ENCODE measurements around the gene CD209.

CD209 gene

GRCh38 chr19:7729211-7729610 is 18.1 kb downstream of the CD209 start:
- TF ChIP-seq REST (IDR thresholded peaks at IDR 0.05; ENCODE audit: low read depth) (no peak), TAF1 (IDR thresholded peaks at IDR 0.05; ENCODE audit: low read depth) (no peak), EP300 (IDR thresholded peaks at IDR 0.05; ENCODE audit: borderline replicate concordance) (no peak), CEBPB (IDR thresholded peaks at IDR 0.05) (no peak), NFIC (IDR thresholded peaks at IDR 0.05) (no peak)

DNA sequence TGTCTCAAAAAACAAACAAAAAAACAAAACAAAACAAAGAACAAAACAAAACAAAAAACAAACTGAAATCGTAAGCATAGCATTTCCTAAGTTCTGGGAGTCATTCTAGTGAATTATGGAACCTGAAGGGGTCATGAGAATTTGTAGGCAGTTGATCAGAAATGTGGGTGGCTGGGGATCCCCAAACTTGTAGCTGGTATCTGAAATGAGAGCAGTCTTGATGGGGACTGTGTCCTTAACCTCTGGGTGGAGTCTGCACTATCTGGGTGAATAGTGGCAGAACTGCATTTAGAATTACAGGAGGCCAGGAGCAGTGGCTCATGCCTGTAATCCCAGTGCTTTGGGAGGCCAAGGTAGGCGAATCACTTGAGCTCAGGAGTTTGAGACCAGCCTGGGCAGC is 21.5 kb downstream of the CD209 start:
- TF ChIP-seq TEAD4 (IDR thresholded peaks at IDR 0.05) (no peak), FOXM1 (IDR thresholded peaks at IDR 0.05; ENCODE audit: borderline replicate concordance, low read depth) (no peak), TAF1 (IDR thresholded peaks at IDR 0.05; ENCODE audit: low read depth) (no peak), ZBTB7A (IDR thresholded peaks at IDR 0.05; ENCODE audit: low read depth) (no peak), RAD21 (IDR thresholded peaks at IDR 0.05; ENCODE audit: low read depth) (no peak), YY1 (IDR thresholded peaks at IDR 0.05; ENCODE audit: low read depth) (no peak), NFIC (IDR thresholded peaks at IDR 0.05) (no peak), CREB1 (IDR thresholded peaks at IDR 0.05; ENCODE audit: low read depth) (no peak), CEBPB (IDR thresholded peaks at IDR 0.05) (no peak), EP300 (IDR thresholded peaks at IDR 0.05; ENCODE audit: borderline replicate concordance) (no peak), USF1 (IDR thresholded peaks at IDR 0.05) (no peak)
- TF ChIP-seq, protein P1, sequence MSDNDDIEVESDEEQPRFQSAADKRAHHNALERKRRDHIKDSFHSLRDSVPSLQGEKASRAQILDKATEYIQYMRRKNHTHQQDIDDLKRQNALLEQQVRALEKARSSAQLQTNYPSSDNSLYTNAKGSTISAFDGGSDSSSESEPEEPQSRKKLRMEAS (IDR thresholded peaks at IDR 0.05), result no peak

DNA sequence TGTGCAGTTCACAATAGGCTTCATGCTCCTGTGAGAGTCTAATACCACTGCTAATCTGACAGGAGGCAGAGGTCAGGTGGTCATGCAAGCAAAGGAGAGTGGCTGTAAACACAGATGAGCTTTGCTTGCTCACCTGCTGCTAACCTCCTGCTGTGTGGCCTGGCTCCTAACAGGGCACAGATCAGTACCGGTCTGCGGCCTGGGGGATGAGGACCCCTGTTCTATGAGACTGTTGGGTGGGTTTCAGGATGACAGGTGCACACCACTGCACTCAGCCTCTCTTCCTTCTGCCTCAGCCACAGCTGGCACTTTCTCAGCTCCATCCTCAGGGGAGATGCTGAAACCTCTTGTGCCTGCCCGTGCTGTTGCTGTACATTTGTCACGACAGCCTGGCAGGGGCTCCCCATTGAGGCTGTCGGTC is 25.1 kb downstream of the CD209 start:
- TF ChIP-seq USF1 (IDR thresholded peaks at IDR 0.05), result no peak
- TF ChIP-seq CEBPB (IDR thresholded peaks at IDR 0.05), result no peak
- no peak for TF ChIP-seq REST (IDR thresholded peaks at IDR 0.05; ENCODE audit: low read depth)
- no peak for TF ChIP-seq TEAD4 (IDR thresholded peaks at IDR 0.05)
- no peak for TF ChIP-seq RAD21 (IDR thresholded peaks at IDR 0.05; ENCODE audit: low read depth)
- TF ChIP-seq TAF1 (IDR thresholded peaks at IDR 0.05; ENCODE audit: low read depth), result no peak
- no peak for TF ChIP-seq NFIC (IDR thresholded peaks at IDR 0.05)
- no peak for TF ChIP-seq EP300 (IDR thresholded peaks at IDR 0.05; ENCODE audit: borderline replicate concordance)
- TF ChIP-seq, protein P1 (IDR thresholded peaks at IDR 0.05), result no peak
- no peak for TF ChIP-seq CREB1 (IDR thresholded peaks at IDR 0.05; ENCODE audit: low read depth)
- no peak for TF ChIP-seq EGR1 (IDR thresholded peaks at IDR 0.05)
- TF ChIP-seq YY1 (IDR thresholded peaks at IDR 0.05; ENCODE audit: low read depth), result no peak
- no peak for TF ChIP-seq FOXM1 (IDR thresholded peaks at IDR 0.05; ENCODE audit: borderline replicate concordance, low read depth)
- no peak for TF ChIP-seq TCF12 (IDR thresholded peaks at IDR 0.05; ENCODE audit: low read depth)
- no peak for TF ChIP-seq ZBTB7A (IDR thresholded peaks at IDR 0.05; ENCODE audit: low read depth)

DNA sequence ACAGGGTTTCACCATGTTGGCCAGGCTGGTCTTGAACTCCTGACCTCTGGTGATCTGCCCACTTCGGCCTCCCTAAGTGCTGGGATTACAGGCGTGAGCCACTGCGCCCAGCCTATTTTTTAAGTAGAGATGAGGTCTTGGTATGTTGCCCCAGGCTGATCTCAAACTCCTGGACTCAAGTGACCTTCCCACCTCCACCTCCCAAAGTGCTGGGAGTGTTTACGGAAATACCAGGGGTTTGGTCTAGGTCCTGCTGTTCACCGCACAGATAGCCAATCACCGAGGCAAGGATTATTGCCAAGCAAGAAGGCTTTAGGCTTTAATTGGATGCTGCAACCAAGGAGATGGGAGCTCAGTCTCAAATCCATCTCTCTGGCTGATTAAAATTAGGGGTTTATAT is 27.0 kb downstream of the CD209 start:
- TF ChIP-seq YY1 (IDR thresholded peaks at IDR 0.05; ENCODE audit: low read depth), result no peak
- TF ChIP-seq TCF12 (IDR thresholded peaks at IDR 0.05; ENCODE audit: low read depth), result no peak
- TF ChIP-seq USF1 (IDR thresholded peaks at IDR 0.05), result no peak
- TF ChIP-seq CREB1 (IDR thresholded peaks at IDR 0.05; ENCODE audit: low read depth), result no peak
- TF ChIP-seq REST (IDR thresholded peaks at IDR 0.05; ENCODE audit: low read depth), result no peak
- TF ChIP-seq ZBTB7A (IDR thresholded peaks at IDR 0.05; ENCODE audit: low read depth), result no peak
- TF ChIP-seq RAD21 (IDR thresholded peaks at IDR 0.05; ENCODE audit: low read depth), result no peak
- TF ChIP-seq TEAD4 (IDR thresholded peaks at IDR 0.05), result no peak
- TF ChIP-seq TAF1 (IDR thresholded peaks at IDR 0.05; ENCODE audit: low read depth), result no peak
- TF ChIP-seq EGR1 (IDR thresholded peaks at IDR 0.05), result no peak
- no peak for TF ChIP-seq NFIC (IDR thresholded peaks at IDR 0.05)

Data from Ishikawa (cell line).